GM10266 (cell line): ENCODE data around the gene CTNND2.
"Not testable (repeated sequence)": the region's sequence is repeated elsewhere in the genome, so short reads cannot be mapped to it uniquely, and the experiment has no call there.

Source experiments
- DNase-seq: peaks from one replicate; pipeline ENCODE4 v3.0.0; 2012; ENCODE audit errors: extremely low spot score
- TF ChIP-seq, protein P1 (sequence below): IDR thresholded peaks from 2 replicates; pipeline ENCODE4 v1.5.1; 2012; ENCODE audit warnings: mild to moderate bottlenecking, low read depth; ENCODE audit not compliant: control insufficient read depth, insufficient read depth; ENCODE audit errors: missing control alignments

The CTNND2 gene

DNA sequence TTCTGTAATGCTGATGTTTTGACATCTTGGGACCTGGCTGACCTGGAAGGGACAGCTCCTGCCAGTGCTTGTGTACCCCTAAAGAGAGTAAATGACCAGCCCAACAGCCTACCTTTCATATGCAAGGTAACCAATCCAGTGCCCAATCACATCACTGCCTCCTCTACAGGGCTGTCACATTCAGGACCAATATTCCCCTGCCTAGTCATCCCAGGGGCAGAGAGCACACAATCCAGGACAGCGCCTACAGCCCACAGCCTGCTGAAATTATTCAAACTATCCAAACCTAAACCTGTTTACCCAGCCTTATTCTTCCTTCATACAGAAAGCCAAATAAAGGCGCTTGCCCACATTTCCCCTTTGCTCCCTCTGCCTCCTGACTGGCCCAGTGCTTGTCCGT, 284.1 kb downstream of the CTNND2 start:
- no peak for DNase-seq
- TF ChIP-seq, protein P1, sequence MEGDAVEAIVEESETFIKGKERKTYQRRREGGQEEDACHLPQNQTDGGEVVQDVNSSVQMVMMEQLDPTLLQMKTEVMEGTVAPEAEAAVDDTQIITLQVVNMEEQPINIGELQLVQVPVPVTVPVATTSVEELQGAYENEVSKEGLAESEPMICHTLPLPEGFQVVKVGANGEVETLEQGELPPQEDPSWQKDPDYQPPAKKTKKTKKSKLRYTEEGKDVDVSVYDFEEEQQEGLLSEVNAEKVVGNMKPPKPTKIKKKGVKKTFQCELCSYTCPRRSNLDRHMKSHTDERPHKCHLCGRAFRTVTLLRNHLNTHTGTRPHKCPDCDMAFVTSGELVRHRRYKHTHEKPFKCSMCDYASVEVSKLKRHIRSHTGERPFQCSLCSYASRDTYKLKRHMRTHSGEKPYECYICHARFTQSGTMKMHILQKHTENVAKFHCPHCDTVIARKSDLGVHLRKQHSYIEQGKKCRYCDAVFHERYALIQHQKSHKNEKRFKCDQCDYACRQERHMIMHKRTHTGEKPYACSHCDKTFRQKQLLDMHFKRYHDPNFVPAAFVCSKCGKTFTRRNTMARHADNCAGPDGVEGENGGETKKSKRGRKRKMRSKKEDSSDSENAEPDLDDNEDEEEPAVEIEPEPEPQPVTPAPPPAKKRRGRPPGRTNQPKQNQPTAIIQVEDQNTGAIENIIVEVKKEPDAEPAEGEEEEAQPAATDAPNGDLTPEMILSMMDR: no peak

DNA sequence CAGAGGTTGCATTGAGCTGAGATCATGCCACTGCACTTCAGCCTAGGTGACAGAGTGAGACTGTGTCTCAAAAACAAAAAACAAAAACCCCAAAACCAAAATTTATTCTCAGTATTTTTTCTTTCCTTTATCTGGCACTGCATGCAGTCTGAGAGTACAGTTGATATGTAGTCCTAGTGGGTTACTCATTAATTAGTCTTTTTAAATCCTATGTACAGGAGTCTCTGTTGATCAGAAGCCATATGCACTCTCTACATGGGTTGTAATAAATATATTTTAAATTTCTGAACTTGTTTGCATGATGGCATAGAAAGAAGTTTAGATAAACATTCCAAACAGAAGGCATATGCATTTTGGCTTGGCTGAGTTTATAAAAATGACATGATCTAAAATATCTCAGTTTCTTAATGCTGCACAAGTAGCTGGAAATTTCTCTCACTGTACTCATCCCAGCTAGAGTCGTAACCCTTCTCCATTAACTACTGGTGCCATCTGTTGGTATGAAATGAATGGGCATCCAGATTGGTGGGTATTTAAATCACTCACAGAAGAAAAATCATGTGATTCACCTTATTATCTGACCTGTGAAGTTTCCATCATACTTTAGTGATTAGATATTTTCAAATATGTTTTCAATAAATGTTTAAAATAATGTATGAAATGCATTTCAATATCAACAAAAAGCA, 284.8 kb downstream of the CTNND2 start:
- TF ChIP-seq, protein P1: no peak
- no peak for DNase-seq

GRCh38 chr5:11617080-11617479, 287.2 kb downstream of the CTNND2 start:
- no peak for DNase-seq
- TF ChIP-seq, protein P1: no peak

GRCh38 chr5:11616624-11617023, 287.6 kb downstream of the CTNND2 start:
- DNase-seq: not testable (repeated sequence)

DNA sequence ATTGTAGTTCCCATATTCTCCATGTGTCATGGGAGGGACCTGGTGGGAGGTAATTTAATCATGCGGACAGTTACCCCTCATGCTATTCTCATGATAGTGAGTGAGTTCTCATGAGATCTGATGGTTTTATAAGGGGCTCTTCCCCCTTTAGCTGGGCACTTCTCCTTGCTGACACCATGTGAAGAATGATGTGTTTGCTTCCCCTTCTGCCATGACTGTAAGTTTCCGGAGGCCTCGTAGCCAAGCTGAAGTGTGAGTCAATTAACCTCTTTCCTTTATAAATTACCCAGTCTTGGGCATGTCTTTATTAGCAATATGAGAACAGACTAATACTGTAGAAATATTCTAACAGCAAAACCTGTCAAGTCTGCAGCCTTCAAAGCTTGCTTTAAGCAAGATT, 293.2 kb downstream of the CTNND2 start:
- no peak for DNase-seq
- TF ChIP-seq, protein P1: no peak

DNA sequence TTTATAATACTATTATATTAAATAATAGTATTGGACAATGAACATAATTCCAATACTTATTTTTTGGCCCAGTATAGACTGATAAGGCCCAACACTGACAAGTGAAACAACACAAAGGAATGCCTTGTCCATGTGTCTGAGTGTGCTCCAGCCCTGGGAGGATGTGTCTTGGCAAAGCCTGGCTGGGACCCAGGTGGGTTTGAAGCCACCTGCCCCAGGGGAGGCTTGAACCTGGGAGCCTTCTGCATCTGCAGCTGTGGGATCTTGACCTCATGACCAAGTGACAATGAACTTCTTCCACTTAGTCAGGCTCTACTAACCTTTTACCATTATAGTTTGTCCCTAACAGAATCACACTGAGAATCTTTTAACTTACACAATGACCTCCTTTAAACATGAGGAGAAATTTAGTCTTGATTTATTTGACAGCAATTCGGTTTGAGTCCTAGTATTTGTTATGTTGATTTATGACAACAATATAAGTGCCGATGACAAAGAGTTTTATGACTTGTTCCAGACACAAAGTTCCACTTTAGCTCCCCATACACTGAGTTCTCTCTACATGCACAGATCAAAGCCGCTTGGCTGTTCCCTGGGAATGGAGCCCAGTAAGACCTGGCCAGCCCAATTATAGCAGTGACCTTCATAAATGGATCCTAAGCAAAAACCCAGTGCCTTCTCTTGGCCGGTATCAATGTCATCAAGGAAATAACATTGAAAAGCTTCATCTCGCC, 294.5 kb downstream of the CTNND2 start:
- DNase-seq: no peak

DNA sequence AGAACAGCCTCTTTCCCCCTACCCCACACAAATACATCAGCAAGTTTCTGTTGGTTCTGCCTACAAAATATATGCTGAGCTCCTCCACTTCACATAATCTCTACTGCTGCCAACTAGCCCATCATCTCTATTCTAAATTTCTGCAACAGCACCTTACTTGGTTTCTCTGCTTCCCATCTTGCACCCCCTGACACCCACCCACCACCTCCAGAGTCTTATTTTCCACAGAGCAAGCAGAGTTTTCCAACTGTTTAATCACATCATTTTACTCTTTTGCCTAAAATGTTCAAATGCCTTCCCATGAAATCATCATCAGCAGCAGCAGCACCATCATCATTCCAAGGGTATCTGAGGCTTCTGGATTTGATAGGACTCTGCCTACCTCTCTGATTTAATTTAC, 295.7 kb downstream of the CTNND2 start:
- TF ChIP-seq, protein P1: no peak
- no peak for DNase-seq

More for the DNA sequence above, 294.5 kb downstream of the CTNND2 start:
- TF ChIP-seq, protein P1: no peak

GRCh38 chr5:11607944-11608483, 296.2 kb downstream of the CTNND2 start:
- TF ChIP-seq, protein P1: no peak

More at GRCh38 chr5:11607944-11608483, 296.2 kb downstream of the CTNND2 start:
- DNase-seq: no peak
